Measurements from ENCODE around the gene RBM48.

RBM48 gene

GRCh38 chr7:92586841-92587240 is 58.2 kb downstream of the RBM48 start:
- H3K4me3 ChIP-seq (ENCODE audit: insufficient read depth in 1 of 2, low read depth in 1 of 2, low read length in 2 of 2) = no peak overlapping the region
- no peak for DNase-seq
- H3K27ac ChIP-seq (ENCODE audit: low read length, poor library complexity, severe bottlenecking) = no peak overlapping the region
- H2AK5ac ChIP-seq (ENCODE audit: low read length, severe bottlenecking) = no peak overlapping the region
- no peak overlapping the region for H2BK12ac ChIP-seq (ENCODE audit: low read length in 2 of 2)
- no peak overlapping the region for H2AFZ ChIP-seq (ENCODE audit: low read depth, low read length)
- H4K8ac ChIP-seq (ENCODE audit: low read length) = no peak overlapping the region
- H3K27me3 ChIP-seq (ENCODE audit: control insufficient read depth in 1 of 2, insufficient read depth in 1 of 2, low read length in 2 of 2) = no peaks in the 10 kb centered on the region
- no peak overlapping the region for H2BK120ac ChIP-seq (ENCODE audit: low read depth, low read length)
- peaks cover 0 to 2% of the 10 kb centered on the region in 2 experiments for H3K36me3 ChIP-seq (ENCODE audit: control insufficient read depth in 1 of 2, insufficient read depth in 2 of 2, low read depth in 1 of 2, low read length in 2 of 2)
- no peak overlapping the region for H2BK15ac ChIP-seq (ENCODE audit: low read depth, poor library complexity, severe bottlenecking)
- no peak overlapping the region for H3K14ac ChIP-seq (ENCODE audit: low read length in 2 of 2)
- H3K9ac ChIP-seq (ENCODE audit: low read length) = peak overlapping the region; percentile 33
- WGBS = 100% methylated on average over 3 of the region's 4 CpGs
- H3K79me1 ChIP-seq (replicated peaks; ENCODE audit: low read length, poor library complexity, severe bottlenecking) = peaks cover 2% of the 10 kb centered on the region
- no peaks in the 10 kb centered on the region for H3K9me3 ChIP-seq (ENCODE audit: control insufficient read depth, low read length)
- no peak overlapping the region for H3K18ac ChIP-seq (ENCODE audit: low read depth in 1 of 2, low read length in 2 of 2)
- H3K4me1 ChIP-seq (ENCODE audit: control insufficient read depth, insufficient read depth, low read depth, low read length) = peaks cover 8% of the 10 kb centered on the region
- H2BK5ac ChIP-seq (ENCODE audit: low read depth, low read length, poor library complexity, severe bottlenecking) = no peak overlapping the region
- H4K91ac ChIP-seq (ENCODE audit: low read length) = no peak overlapping the region
- no peak overlapping the region for H3K4me2 ChIP-seq (ENCODE audit: low read length, poor library complexity, severe bottlenecking)
- H3K23ac ChIP-seq (ENCODE audit: low read length in 2 of 2) = no peak overlapping the region
- no peak overlapping the region for H3K4ac ChIP-seq (ENCODE audit: low read depth in 1 of 2, low read length in 2 of 2)
